Measurements from ENCODE around the gene CD8A.

CD8A gene

GRCh38 chr2:86789687-86790133 lies 1.0 kb downstream of the CD8A start:
- Histone ChIP-seq H2AFZ (ENCODE audit: low read length, unreplicated experiment) (no peak overlapping the region), H3K4me1 (ENCODE audit: control insufficient read depth, insufficient read depth, low read length, unreplicated experiment) (peaks cover 12% of the 10 kb centered on the region), H3K27ac (ENCODE audit: low read depth, low read length) (no peak overlapping the region), H3K79me2 (ENCODE audit: control insufficient read depth, insufficient read depth, low read length, unreplicated experiment) (no peaks in the 10 kb centered on the region), H3K4me3 (ENCODE audit: low read depth, low read length) (no peak overlapping the region), H3K36me3 (ENCODE audit: insufficient read depth, low read length) (no peaks in the 10 kb centered on the region), H3K27me3 (ENCODE audit: insufficient read depth, low read length) (peaks cover 70% of the 10 kb centered on the region)

GRCh38 chr2:86788881-86789686 lies 1.6 kb downstream of the CD8A start:
- H3K27me3 ChIP-seq (ENCODE audit: insufficient read depth, low read length) = peaks cover 64% of the 10 kb centered on the region

GRCh38 chr2:86788165-86788564 lies 2.5 kb downstream of the CD8A start:
- Histone ChIP-seq H3K79me2 (ENCODE audit: control insufficient read depth, insufficient read depth, low read length, unreplicated experiment) (no peaks in the 10 kb centered on the region), H3K36me3 (ENCODE audit: insufficient read depth, low read length) (no peaks in the 10 kb centered on the region), H3K4me1 (ENCODE audit: control insufficient read depth, insufficient read depth, low read length, unreplicated experiment) (peaks cover 12% of the 10 kb centered on the region), H3K4me3 (ENCODE audit: low read depth, low read length) (no peak overlapping the region), H3K27ac (ENCODE audit: low read depth, low read length) (no peak overlapping the region), H3K27me3 (ENCODE audit: insufficient read depth, low read length) (peaks cover 57% of the 10 kb centered on the region), H2AFZ (ENCODE audit: low read length, unreplicated experiment) (no peak overlapping the region)

More at GRCh38 chr2:86788881-86789686, 1.6 kb downstream of the CD8A start:
- Histone ChIP-seq H3K27ac (ENCODE audit: low read depth, low read length) (no peak overlapping the region), H3K79me2 (ENCODE audit: control insufficient read depth, insufficient read depth, low read length, unreplicated experiment) (no peaks in the 10 kb centered on the region), H3K36me3 (ENCODE audit: insufficient read depth, low read length) (no peaks in the 10 kb centered on the region), H3K4me3 (ENCODE audit: low read depth, low read length) (peak overlapping the region; percentile 18; the same call in 1 of the 2 replicates), H2AFZ (ENCODE audit: low read length, unreplicated experiment) (peak overlapping the region; percentile 1), H3K4me1 (ENCODE audit: control insufficient read depth, insufficient read depth, low read length, unreplicated experiment) (peaks cover 12% of the 10 kb centered on the region)

GRCh38 chr2:86787736-86788135 lies 3.0 kb downstream of the CD8A start:
- H3K4me1 ChIP-seq (ENCODE audit: control insufficient read depth, insufficient read depth, low read length, unreplicated experiment) = peaks cover 12% of the 10 kb centered on the region

GRCh38 chr2:86786001-86786536 lies 4.6 kb downstream of the CD8A start:
- H2AFZ ChIP-seq (ENCODE audit: low read length, unreplicated experiment) = no peak overlapping the region
- peaks cover 40% of the 10 kb centered on the region for H3K27me3 ChIP-seq (ENCODE audit: insufficient read depth, low read length)
- H3K4me3 ChIP-seq (ENCODE audit: low read depth, low read length) = no peak overlapping the region
- H3K36me3 ChIP-seq (ENCODE audit: insufficient read depth, low read length) = no peaks in the 10 kb centered on the region
- H3K79me2 ChIP-seq (ENCODE audit: control insufficient read depth, insufficient read depth, low read length, unreplicated experiment) = no peaks in the 10 kb centered on the region
- H3K4me1 ChIP-seq (ENCODE audit: control insufficient read depth, insufficient read depth, low read length, unreplicated experiment) = peaks cover 8% of the 10 kb centered on the region
- H3K27ac ChIP-seq (ENCODE audit: low read depth, low read length) = no peak overlapping the region

More at GRCh38 chr2:86787736-86788135, 3.0 kb downstream of the CD8A start:
- no peaks in the 10 kb centered on the region for H3K79me2 ChIP-seq (ENCODE audit: control insufficient read depth, insufficient read depth, low read length, unreplicated experiment)
- no peak overlapping the region for H3K27ac ChIP-seq (ENCODE audit: low read depth, low read length)
- no peak overlapping the region for H2AFZ ChIP-seq (ENCODE audit: low read length, unreplicated experiment)
- no peaks in the 10 kb centered on the region for H3K36me3 ChIP-seq (ENCODE audit: insufficient read depth, low read length)
- peaks cover 53% of the 10 kb centered on the region for H3K27me3 ChIP-seq (ENCODE audit: insufficient read depth, low read length)
- H3K4me3 ChIP-seq (ENCODE audit: low read depth, low read length) = no peak overlapping the region

- no peaks in the 10 kb centered on the region for H3K79me2 ChIP-seq (ENCODE audit: control insufficient read depth, insufficient read depth, low read length, unreplicated experiment)
- H3K4me3 ChIP-seq (ENCODE audit: low read depth, low read length) = no peak overlapping the region
- H3K4me1 ChIP-seq (ENCODE audit: control insufficient read depth, insufficient read depth, low read length, unreplicated experiment) = peaks cover 5% of the 10 kb centered on the region
- no peak overlapping the region for H2AFZ ChIP-seq (ENCODE audit: low read length, unreplicated experiment)
- H3K36me3 ChIP-seq (ENCODE audit: insufficient read depth, low read length) = no peaks in the 10 kb centered on the region
- H3K27ac ChIP-seq (ENCODE audit: low read depth, low read length) = no peak overlapping the region
- peaks cover 35% of the 10 kb centered on the region for H3K27me3 ChIP-seq (ENCODE audit: insufficient read depth, low read length)
These were observed 5.3 kb downstream of the CD8A start for GRCh38 chr2:86785456-86785855.

- H3K79me2 ChIP-seq (ENCODE audit: control insufficient read depth, insufficient read depth, low read length, unreplicated experiment) = no peaks in the 10 kb centered on the region
- no peak overlapping the region for H3K4me3 ChIP-seq (ENCODE audit: low read depth, low read length)
- H3K4me1 ChIP-seq (ENCODE audit: control insufficient read depth, insufficient read depth, low read length, unreplicated experiment) = no peaks in the 10 kb centered on the region
- no peak overlapping the region for H2AFZ ChIP-seq (ENCODE audit: low read length, unreplicated experiment)
- peaks cover 19% of the 10 kb centered on the region for H3K27me3 ChIP-seq (ENCODE audit: insufficient read depth, low read length)
- no peak overlapping the region for H3K27ac ChIP-seq (ENCODE audit: low read depth, low read length)
- H3K36me3 ChIP-seq (ENCODE audit: insufficient read depth, low read length) = no peaks in the 10 kb centered on the region
These were observed 6.9 kb downstream of the CD8A start for GRCh38 chr2:86783615-86784339.

- Histone ChIP-seq H3K4me3 (ENCODE audit: low read depth, low read length) (no peak overlapping the region), H3K27me3 (ENCODE audit: insufficient read depth, low read length) (peaks cover 9% of the 10 kb centered on the region)
These were observed 8.0 kb downstream of the CD8A start for GRCh38 chr2:86782748-86783147.

GRCh38 chr2:86781363-86781762 lies 9.3 kb downstream of the CD8A start:
- Histone ChIP-seq H3K4me3 (ENCODE audit: low read depth, low read length) (no peak overlapping the region), H2AFZ (ENCODE audit: low read length, unreplicated experiment) (no peak overlapping the region), H3K27ac (ENCODE audit: low read depth, low read length) (no peak overlapping the region), H3K79me2 (ENCODE audit: control insufficient read depth, insufficient read depth, low read length, unreplicated experiment) (no peaks in the 10 kb centered on the region), H3K4me1 (ENCODE audit: control insufficient read depth, insufficient read depth, low read length, unreplicated experiment) (no peaks in the 10 kb centered on the region), H3K27me3 (ENCODE audit: insufficient read depth, low read length) (0 out of 2 replicates have a peak, but pooled peaks cover 3% of the 10 kb centered on the region), H3K36me3 (ENCODE audit: insufficient read depth, low read length) (no peaks in the 10 kb centered on the region)

More at GRCh38 chr2:86782748-86783147, 8.0 kb downstream of the CD8A start:
- Histone ChIP-seq H3K36me3 (ENCODE audit: insufficient read depth, low read length) (no peaks in the 10 kb centered on the region), H3K4me1 (ENCODE audit: control insufficient read depth, insufficient read depth, low read length, unreplicated experiment) (no peaks in the 10 kb centered on the region), H2AFZ (ENCODE audit: low read length, unreplicated experiment) (no peak overlapping the region), H3K27ac (ENCODE audit: low read depth, low read length) (no peak overlapping the region), H3K79me2 (ENCODE audit: control insufficient read depth, insufficient read depth, low read length, unreplicated experiment) (no peaks in the 10 kb centered on the region)

- Histone ChIP-seq H3K27me3 (ENCODE audit: insufficient read depth, low read length) (0 out of 2 replicates have a peak, but pooled peaks cover 3% of the 10 kb centered on the region), H2AFZ (ENCODE audit: low read length, unreplicated experiment) (no peak overlapping the region), H3K27ac (ENCODE audit: low read depth, low read length) (no peak overlapping the region), H3K4me1 (ENCODE audit: control insufficient read depth, insufficient read depth, low read length, unreplicated experiment) (no peaks in the 10 kb centered on the region), H3K4me3 (ENCODE audit: low read depth, low read length) (no peak overlapping the region), H3K36me3 (ENCODE audit: insufficient read depth, low read length) (no peaks in the 10 kb centered on the region), H3K79me2 (ENCODE audit: control insufficient read depth, insufficient read depth, low read length, unreplicated experiment) (no peaks in the 10 kb centered on the region)
These were observed 10.7 kb downstream of the CD8A start for GRCh38 chr2:86779971-86780370.
